ENCODE results near the gene EWSR1.

The EWSR1 gene

GRCh38 chr22:29225422-29226090, 42.5 kb upstream of the EWSR1 start:
- no peak overlapping the region for H3K4me2 ChIP-seq (ENCODE audit: low read length)
- no peaks in the 10 kb centered on the region for H3K27me3 ChIP-seq (ENCODE audit: control insufficient read depth, low read length)
- no peak for TF ChIP-seq CTCF (IDR thresholded peaks at IDR 0.05; ENCODE audit: low read depth, low read length, poor library complexity, severe bottlenecking)
- no peak for TF ChIP-seq EZH2phosphoT487 (IDR thresholded peaks at IDR 0.05; ENCODE audit: borderline replicate concordance, low read length)
- no peaks in the 10 kb centered on the region for H3K4me1 ChIP-seq (ENCODE audit: control insufficient read depth, low read length)
- no peaks in the 10 kb centered on the region for H3K9me2 ChIP-seq (replicated peaks; ENCODE audit: control insufficient read depth, low read length)
- H3K36me3 ChIP-seq (ENCODE audit: control insufficient read depth, low read length): no peaks in the 10 kb centered on the region
- H3K79me2 ChIP-seq (ENCODE audit: control insufficient read depth, low read length): no peaks in the 10 kb centered on the region
- no peaks in the 10 kb centered on the region for H4K20me1 ChIP-seq (ENCODE audit: control insufficient read depth, insufficient read depth, low read depth, low read length)
- no peak overlapping the region for H3K4me3 ChIP-seq (ENCODE audit: low read length)
- H3K27ac ChIP-seq (ENCODE audit: low read depth, low read length): no peak overlapping the region
- no peaks in the 10 kb centered on the region for H3K9me3 ChIP-seq (ENCODE audit: control insufficient read depth, insufficient read depth, low read length)
- H3F3A ChIP-seq (ENCODE audit: control insufficient read depth, insufficient read depth): no peaks in the 10 kb centered on the region

- Histone ChIP-seq H3K9me3 (ENCODE audit: control insufficient read depth, insufficient read depth, low read length) (no peaks in the 10 kb centered on the region), H3K4me1 (ENCODE audit: control insufficient read depth, low read length) (no peaks in the 10 kb centered on the region), H3K9me2 (replicated peaks; ENCODE audit: control insufficient read depth, low read length) (no peaks in the 10 kb centered on the region), H3K27me3 (ENCODE audit: control insufficient read depth, low read length) (no peaks in the 10 kb centered on the region), H3K27ac (ENCODE audit: low read depth, low read length) (no peak overlapping the region), H4K20me1 (ENCODE audit: control insufficient read depth, insufficient read depth, low read depth, low read length) (no peaks in the 10 kb centered on the region), H3K79me2 (ENCODE audit: control insufficient read depth, low read length) (no peaks in the 10 kb centered on the region), H3F3A (ENCODE audit: control insufficient read depth, insufficient read depth) (no peaks in the 10 kb centered on the region), H3K36me3 (ENCODE audit: control insufficient read depth, low read length) (no peaks in the 10 kb centered on the region), H3K4me2 (ENCODE audit: low read length) (no peak overlapping the region), H3K4me3 (ENCODE audit: low read length) (no peak overlapping the region)
- no peak for TF ChIP-seq CTCF (IDR thresholded peaks at IDR 0.05; ENCODE audit: low read depth, low read length, poor library complexity, severe bottlenecking)
- no peak for TF ChIP-seq EZH2phosphoT487 (IDR thresholded peaks at IDR 0.05; ENCODE audit: borderline replicate concordance, low read length)
Observed at GRCh38 chr22:29226351-29226981, 41.6 kb upstream of the EWSR1 start.

- H3K79me2 ChIP-seq (ENCODE audit: control insufficient read depth, low read length): no peaks in the 10 kb centered on the region
- H3K27ac ChIP-seq (ENCODE audit: low read depth, low read length): no peak overlapping the region
- TF ChIP-seq EZH2phosphoT487 (IDR thresholded peaks at IDR 0.05; ENCODE audit: borderline replicate concordance, low read length) (no peak), CTCF (IDR thresholded peaks at IDR 0.05; ENCODE audit: low read depth, low read length, poor library complexity, severe bottlenecking) (no peak)
- H3K36me3 ChIP-seq (ENCODE audit: control insufficient read depth, low read length): no peaks in the 10 kb centered on the region
- no peaks in the 10 kb centered on the region for H3K9me2 ChIP-seq (replicated peaks; ENCODE audit: control insufficient read depth, low read length)
- no peaks in the 10 kb centered on the region for H4K20me1 ChIP-seq (ENCODE audit: control insufficient read depth, insufficient read depth, low read depth, low read length)
- H3K9me3 ChIP-seq (ENCODE audit: control insufficient read depth, insufficient read depth, low read length): no peaks in the 10 kb centered on the region
- no peaks in the 10 kb centered on the region for H3K4me1 ChIP-seq (ENCODE audit: control insufficient read depth, low read length)
- no peaks in the 10 kb centered on the region for H3F3A ChIP-seq (ENCODE audit: control insufficient read depth, insufficient read depth)
- no peak overlapping the region for H3K4me3 ChIP-seq (ENCODE audit: low read length)
- no peak overlapping the region for H3K4me2 ChIP-seq (ENCODE audit: low read length)
- no peaks in the 10 kb centered on the region for H3K27me3 ChIP-seq (ENCODE audit: control insufficient read depth, low read length)
Observed at GRCh38 chr22:29230972-29231875, 36.8 kb upstream of the EWSR1 start.
